B cell (primary cell): ENCODE measurements around the gene ABCB1. TPM values are rescaled to one million over a fixed set of nuclear protein-coding genes. Genes with fewer than 3 reads are reported as not detected.

ENCODE experiments used
- ATAC-seq: fragments of 200-7000 bp; cut with Tn5 transposase; one replicate; pipeline ENCODE4 v1.10.0; 2021; ENCODE audit warnings: low read depth, mild to moderate bottlenecking, moderate number of reproducible peaks, moderate library complexity
- CTCF ChIA-PET: fragments of 350-600 bp; sonication (Branson Sonifier 250); formaldehyde crosslinking; loops from one replicate; lab custom pipeline; 2021; ENCODE audit warnings: antibody characterized with exemption, inconsistent platforms; lab: Charles Lee
- POLR2A ChIA-PET: fragments of 350-600 bp; sonication (Branson Sonifier 250); formaldehyde crosslinking; loops from one replicate; lab custom pipeline; 2021; ENCODE audit warnings: antibody characterized with exemption; lab: Charles Lee
- DNase-seq: peaks from one replicate; pipeline ENCODE4 v3.0.0; 2013
- H2AFZ ChIP-seq: 2 replicates; pipeline ENCODE4 v1.6.1; 2012; ENCODE audit warnings: mild to moderate bottlenecking, low read depth, low read length; ENCODE audit not compliant: insufficient read depth, poor library complexity, severe bottlenecking
- H3K27ac ChIP-seq, 2 donors: 1 replicate in 1 of 2; 2 replicates in 1 of 2; pipeline ENCODE4 v1.5.1; 2012 to 2013; ENCODE audit warnings: low read length in 2 of 2, mild to moderate bottlenecking in 2 of 2, moderate library complexity in 1 of 2
- H3K27me3 ChIP-seq, 4 experiments: fragments of 200-600 bp in 1 of 4; sonication (generic) in 1 of 4; replicated peaks in 1 of 4; 1 replicate in 2 of 4; 2 replicates in 2 of 4; pipeline versions ENCODE4 v1.6.1 to v1.7.0; 2013 to 2016; ENCODE audit warnings: low read length in 3 of 4, mild to moderate bottlenecking in 2 of 4, mixed read lengths in 1 of 4, moderate library complexity in 1 of 4; ENCODE audit not compliant: insufficient read depth in 4 of 4, control insufficient read depth in 3 of 4; ENCODE audit errors: control extremely low read depth in 1 of 4
- H3K36me3 ChIP-seq, 2 experiments: replicated peaks in 1 of 2; 1 replicate in 1 of 2; 2 replicates in 1 of 2; pipeline versions ENCODE4 v1.6.1 to v1.7.1; 2013; ENCODE audit warnings: low read length in 1 of 2; ENCODE audit not compliant: insufficient read depth in 2 of 2, control insufficient read depth in 1 of 2; ENCODE audit errors: control extremely low read depth in 1 of 2, extremely low read depth in 1 of 2
- H3K4me1 ChIP-seq, 2 donors: fragments of 200-600 bp in 1 of 2; sonication (generic) in 1 of 2; 1 replicate in 1 of 2; 2 replicates in 1 of 2; pipeline versions ENCODE4 v1.5.1 to v1.6.1; 2013 to 2017; ENCODE audit warnings: low read length in 2 of 2; ENCODE audit not compliant: control insufficient read depth in 2 of 2, insufficient read depth in 2 of 2
- H3K4me2 ChIP-seq: replicated peaks from 2 replicates; pipeline ENCODE3; 2012; ENCODE audit warnings: mild to moderate bottlenecking, low read depth, low read length; ENCODE audit not compliant: poor library complexity, severe bottlenecking
- H3K4me3 ChIP-seq, 5 experiments: fragments of 200-600 bp in 1 of 5; sonication (generic) in 1 of 5; 1 replicate in 3 of 5; 2 replicates in 2 of 5; pipeline versions ENCODE4 v1.5.1 to v1.7.0; 2011 to 2016; ENCODE audit warnings: low read length in 4 of 5, mild to moderate bottlenecking in 4 of 5, low read depth in 2 of 5, control low read depth in 1 of 5, moderate library complexity in 1 of 5; ENCODE audit not compliant: insufficient read depth in 1 of 5; ENCODE audit errors: control extremely low read depth in 1 of 5, extremely low read depth in 1 of 5
- H3K79me2 ChIP-seq: fragments of 200-600 bp; sonication (generic); one replicate; pipeline ENCODE4 v1.6.0; 2016; ENCODE audit warnings: low read length; ENCODE audit not compliant: control insufficient read depth, insufficient read depth
- H3K9ac ChIP-seq: fragments of 200-600 bp; sonication (generic); 2 replicates; pipeline ENCODE4 v1.6.1; 2017; ENCODE audit warnings: mild to moderate bottlenecking, low read length, moderate library complexity
- H3K9me3 ChIP-seq, 3 donors: one replicate each; pipeline versions ENCODE4 v1.6.1 to v1.7.1; 2013; ENCODE audit warnings: low read length in 2 of 3; ENCODE audit not compliant: control insufficient read depth in 2 of 3, insufficient read depth in 1 of 3; ENCODE audit errors: control extremely low read depth in 1 of 3
- H4K20me1 ChIP-seq: 2 replicates; pipeline ENCODE4 v1.6.0; 2012; ENCODE audit warnings: mild to moderate bottlenecking, low read length; ENCODE audit not compliant: insufficient read depth, control insufficient read depth, poor library complexity, severe bottlenecking
- H3K27ac Mint-ChIP-seq: one replicate; pipeline ENCODE4 v1.8.0; 2021; ENCODE audit warnings: mixed read lengths
- H3K27me3 Mint-ChIP-seq: one replicate; pipeline ENCODE4 v1.8.0; 2021; ENCODE audit warnings: mixed read lengths
- H3K4me1 Mint-ChIP-seq: one replicate; pipeline ENCODE4 v1.8.0; 2021; ENCODE audit warnings: mixed read lengths
- H3K4me3 Mint-ChIP-seq: one replicate; pipeline ENCODE4 v1.8.0; 2021; ENCODE audit warnings: mixed read lengths
- H3K9me3 Mint-ChIP-seq: one replicate; pipeline ENCODE4 v1.8.0; 2022; ENCODE audit warnings: mixed read lengths; ENCODE audit not compliant: insufficient read depth
- EZH2 ChIP-seq: IDR thresholded peaks from 2 replicates; pipeline ENCODE4 v1.6.1; 2012; ENCODE audit warnings: borderline replicate concordance, low read depth, mild to moderate bottlenecking, moderate library complexity, low read length; ENCODE audit not compliant: insufficient read depth, poor library complexity, severe bottlenecking
- WGBS: methylation state at CpG from one replicate; pipeline ENCODE4 v1.1.5; 2013; ENCODE audit warnings: missing lambda C conversion rate; ENCODE audit not compliant: insufficient coverage; 5-methylcytosine and 5-hydroxymethylcytosine counted together
- intact Hi-C: fragments of 100-400 bp; cut with micrococcal nuclease; formaldehyde crosslinking; loops from one replicate; pipeline ENCODE4 v1.10.0; 2022
- polyA plus RNA-seq: library from polyadenylated mRNA; depleted of rRNA; stranded (reverse); fragments of >200 nt; gene quantifications from 2 replicates; pipeline ENCODE4 v1.2.3, GENCODE V29; 2012
- total RNA-seq, 2 donors: library from RNA; stranded (reverse); fragments of 120-200 nt in 1 of 2; gene quantifications; 1 replicate in 1 of 2; 2 replicates in 1 of 2; pipeline versions ENCODE4 v1.2.3 to v1.2.4, GENCODE V29; 2013 to 2022
- TF ChIP-seq, protein P1 (sequence below): fragments of 200-600 bp; IDR thresholded peaks from one replicate; pipeline ENCODE4 v1.8.0; 2022; ENCODE audit warnings: antibody characterized with exemption, mild to moderate bottlenecking

ABCB1 gene
- total and polyA plus RNA-seq, 2 donors (not counting 1 experiment from before 2014, with no cell fraction given) = 8.5 to 21.7 TPM

- H3K4me2 ChIP-seq = no peak overlapping the region
- Mint-ChIP-seq H3K9me3 (no peaks in the 10 kb centered on the region), H3K4me1 (no peaks in the 10 kb centered on the region), H3K27ac (no peak overlapping the region), H3K27me3 (no peaks in the 10 kb centered on the region), H3K4me3 (no peak overlapping the region)
- ATAC-seq (no peak), DNase-seq (no peak)
- ChIA-PET POLR2A (no interaction called here), CTCF (no interaction called here)
- peaks cover 23 to 77% of the 10 kb centered on the region in 2 experiments for H3K36me3 ChIP-seq
- H3K4me3 ChIP-seq = no peak overlapping the region
- no peak overlapping the region for H3K9ac ChIP-seq
- H2AFZ ChIP-seq = no peak overlapping the region
- no peaks in the 10 kb centered on the region for H3K9me3 ChIP-seq
- TF ChIP-seq, protein P1, sequence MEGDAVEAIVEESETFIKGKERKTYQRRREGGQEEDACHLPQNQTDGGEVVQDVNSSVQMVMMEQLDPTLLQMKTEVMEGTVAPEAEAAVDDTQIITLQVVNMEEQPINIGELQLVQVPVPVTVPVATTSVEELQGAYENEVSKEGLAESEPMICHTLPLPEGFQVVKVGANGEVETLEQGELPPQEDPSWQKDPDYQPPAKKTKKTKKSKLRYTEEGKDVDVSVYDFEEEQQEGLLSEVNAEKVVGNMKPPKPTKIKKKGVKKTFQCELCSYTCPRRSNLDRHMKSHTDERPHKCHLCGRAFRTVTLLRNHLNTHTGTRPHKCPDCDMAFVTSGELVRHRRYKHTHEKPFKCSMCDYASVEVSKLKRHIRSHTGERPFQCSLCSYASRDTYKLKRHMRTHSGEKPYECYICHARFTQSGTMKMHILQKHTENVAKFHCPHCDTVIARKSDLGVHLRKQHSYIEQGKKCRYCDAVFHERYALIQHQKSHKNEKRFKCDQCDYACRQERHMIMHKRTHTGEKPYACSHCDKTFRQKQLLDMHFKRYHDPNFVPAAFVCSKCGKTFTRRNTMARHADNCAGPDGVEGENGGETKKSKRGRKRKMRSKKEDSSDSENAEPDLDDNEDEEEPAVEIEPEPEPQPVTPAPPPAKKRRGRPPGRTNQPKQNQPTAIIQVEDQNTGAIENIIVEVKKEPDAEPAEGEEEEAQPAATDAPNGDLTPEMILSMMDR = no peak
- no peak for TF ChIP-seq EZH2
- peak overlapping the region in 1 of 2 donors; percentile 8 for H3K27ac ChIP-seq
- H3K4me1 ChIP-seq = no peaks in the 10 kb centered on the region
- no peaks in the 10 kb centered on the region for H3K79me2 ChIP-seq
- peaks cover 7% of the 10 kb centered on the region for H4K20me1 ChIP-seq
- intact Hi-C loops = no loop called here
- WGBS = no CpG with 5 or more reads among the region's 2 CpGs
- H3K27me3 ChIP-seq = no peaks in the 10 kb centered on the region
Observed at GRCh38 chr7:87456247-87456646, 144.4 kb downstream of the ABCB1 start.

Other genes starting within 250 kb of the ABCB1 start
- gene ABCB4, start 125.2 kb downstream of the ABCB1 start, total RNA-seq = 40.0 and 45.0 TPM in 2 replicates
- 16.6 and 27.5 TPM in 2 replicates for gene ABCB4, start 125.2 kb downstream of the ABCB1 start, polyA plus RNA-seq
- gene RUNDC3B, start 27.5 kb upstream of the ABCB1 start, total RNA-seq = 0.22 and 0.49 TPM in 2 replicates
- 0.30 TPM in 1 of 2 replicates, not detected in the other for gene RUNDC3B, start 27.5 kb upstream of the ABCB1 start, polyA plus RNA-seq